Cardiac fibroblast (primary cell): Measurements from ENCODE around the gene TENM4.

Source experiments
- DNase-seq, 2 donors: peaks; one replicate each; pipeline versions ENCODE4 v3.0.0 to v3.0.0-alpha.2; 2010; ENCODE audit warnings: low read depth in 2 of 2
- H3K4me3 ChIP-seq, 2 donors: replicated peaks in 1 of 2; 1 replicate in 1 of 2; 2 replicates in 1 of 2; pipeline ENCODE4 v1.5.1; 2011; ENCODE audit warnings: low read depth in 2 of 2, low read length in 2 of 2, mild to moderate bottlenecking in 2 of 2, moderate library complexity in 1 of 2
- CTCF ChIP-seq: IDR thresholded peaks from one replicate; pipeline ENCODE4 v1.5.1; 2011; ENCODE audit warnings: low read depth, mild to moderate bottlenecking, low read length, inconsistent platforms

The TENM4 gene

GRCh38 chr11:78929906-78930220, 511.0 kb downstream of the TENM4 start:
- no peak for TF ChIP-seq CTCF
- DNase-seq: no peak
- no peak overlapping the region for H3K4me3 ChIP-seq

GRCh38 chr11:78929207-78929905, 511.5 kb downstream of the TENM4 start:
- no peak for TF ChIP-seq CTCF
- no peak for DNase-seq
- no peak overlapping the region for H3K4me3 ChIP-seq

- DNase-seq: no peak
- no peak for TF ChIP-seq CTCF
- no peak overlapping the region for H3K4me3 ChIP-seq
Observed at GRCh38 chr11:78927511-78927910, 513.3 kb downstream of the TENM4 start.

GRCh38 chr11:78926633-78927338, 514.0 kb downstream of the TENM4 start:
- DNase-seq: peak in 1 of 2 donors; percentile 8
- no peak for TF ChIP-seq CTCF
- H3K4me3 ChIP-seq: no peak overlapping the region

DNA sequence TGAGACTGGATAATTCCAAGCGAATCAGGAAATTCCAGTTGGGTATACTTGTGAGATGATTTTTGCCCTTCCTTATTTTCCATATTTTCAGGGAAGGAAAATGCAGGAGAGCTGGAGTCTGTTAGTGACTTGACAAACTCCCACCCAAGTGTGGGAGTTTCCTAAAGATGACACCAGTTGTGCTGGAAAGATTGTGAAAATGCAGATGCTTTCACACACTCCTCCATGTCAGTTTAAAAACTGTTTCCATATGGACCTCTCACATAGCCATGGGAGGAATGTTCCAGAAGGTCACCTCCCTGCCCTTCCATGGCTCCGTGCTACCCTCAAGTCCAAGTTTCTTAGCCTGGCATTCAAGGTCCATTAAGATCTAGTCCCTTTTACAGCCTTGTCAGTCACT, 515.4 kb downstream of the TENM4 start:
- no peak for TF ChIP-seq CTCF
- peak in 1 of 2 donors; percentile 10 for DNase-seq
- no peak overlapping the region for H3K4me3 ChIP-seq

DNA sequence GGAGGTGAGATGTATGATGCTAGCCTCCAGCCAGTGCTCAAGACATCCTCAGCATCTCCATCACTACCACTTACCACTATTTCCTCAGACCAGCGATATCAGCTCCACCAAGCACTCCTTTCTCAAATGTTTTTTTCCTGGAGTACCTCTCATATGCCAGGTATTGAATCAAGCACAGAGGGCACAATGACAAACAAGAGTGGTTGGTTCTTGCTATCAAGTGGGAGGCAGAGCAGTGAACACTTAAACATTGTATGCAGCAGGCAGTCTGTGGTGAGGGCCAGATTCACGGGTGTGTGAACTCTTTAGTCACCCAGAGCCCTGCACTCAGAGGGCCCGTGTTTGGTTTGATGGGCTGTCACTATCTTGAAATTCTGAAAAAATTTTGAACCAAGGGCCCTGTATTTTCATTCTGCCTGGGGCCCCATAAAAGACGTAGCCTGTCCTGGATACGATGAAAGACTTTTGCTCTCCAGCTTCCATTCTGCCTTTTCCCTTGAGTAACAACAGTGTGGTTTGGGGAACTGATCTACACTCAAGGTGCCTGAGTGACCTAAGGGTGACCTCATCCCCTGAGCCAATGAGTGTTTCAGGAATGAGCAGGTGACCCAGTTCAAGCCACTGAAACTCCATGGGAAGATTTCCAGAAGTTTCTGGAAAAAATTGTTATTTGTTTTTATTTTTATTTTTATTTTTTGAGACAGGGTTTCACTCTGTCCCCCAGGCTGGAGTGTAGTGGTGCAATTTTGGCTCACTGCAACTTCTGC, 517.8 kb downstream of the TENM4 start:
- H3K4me3 ChIP-seq: no peak overlapping the region
- no peak for DNase-seq
- TF ChIP-seq CTCF: no peak
